HCT116 (cell line): Measurements from ENCODE around the gene POLA2. TPM values are rescaled to one million over a fixed set of nuclear protein-coding genes. Genes with fewer than 3 reads are reported as not detected.
"Not testable (repeated sequence)": the region's sequence is repeated elsewhere in the genome, so short reads cannot be mapped to it uniquely, and the experiment has no call there.

ENCODE experiments used
- ATAC-seq: fragments of 200-7000 bp; cut with Tn5 transposase; 2 replicates; pipeline ENCODE4 v1.9.1; 2020; ENCODE audit warnings: mild to moderate bottlenecking, moderate library complexity
- BruUV-seq: library from RNA; stranded (reverse); fragments of 400-500 nt; replicated peaks from 2 replicates; lab custom pipeline; 2021; lab: Mats Ljungman, UMichigan
- CTCF ChIA-PET: fragments of 300-600 bp; sonication (Branson Sonifier 250); formaldehyde crosslinking; loops from one replicate; lab custom pipeline; 2021; ENCODE audit warnings: antibody characterized with exemption; lab: Charles Lee
- POLR2A ChIA-PET: fragments of 300-600, 350-600 bp; sonication (Branson Sonifier 250); formaldehyde crosslinking; loops from one replicate; lab custom pipeline; 2021; ENCODE audit warnings: antibody characterized with exemption; lab: Charles Lee
- RAD21 ChIA-PET, 2 experiments: fragments of 300-600 bp; sonication (Branson Sonifier 250); formaldehyde crosslinking; loops; one replicate each; lab custom pipeline; 2023; ENCODE audit warnings: low total read pairs in 2 of 2; ENCODE audit not compliant: uncharacterized antibody in 2 of 2, unreplicated experiment in 2 of 2, low non-redundant PET in 1 of 2; lab: Charles Lee
- DNase-seq: peaks from one replicate; pipeline ENCODE4 v3.0.0-alpha.2; 2010; ENCODE audit warnings: low read depth, low spot score
- H2AFZ ChIP-seq: fragments of 200-600 bp; shearing (Covaris generic), sonication (generic); 2 replicates; pipeline ENCODE4 v1.6.1; 2017; ENCODE audit warnings: low read depth, mixed run types, mixed read lengths, antibody characterized with exemption, low read length; ENCODE audit not compliant: poor library complexity, severe bottlenecking
- H3K27ac ChIP-seq: 2 replicates; pipeline ENCODE4 v1.5.1; 2012; ENCODE audit warnings: low read depth, low read length
- H3K27me3 ChIP-seq: fragments of 200-600 bp; sonication (generic); 2 replicates; pipeline ENCODE4 v1.6.1; 2016; ENCODE audit warnings: mixed run types, low read length, mixed read lengths; ENCODE audit not compliant: insufficient read depth
- H3K36me3 ChIP-seq, 2 experiments: fragments of 200-500 bp in 1 of 2; fragments of 200-600 bp in 1 of 2; sonication (Bioruptor generic) in 1 of 2; sonication (generic) in 1 of 2; 2 replicates each; pipeline versions ENCODE4 v1.5.1 to v1.6.1; 2014 to 2016; ENCODE audit warnings: low read length in 2 of 2, inconsistent platforms in 1 of 2, mixed read lengths in 1 of 2, mixed run types in 1 of 2; ENCODE audit not compliant: insufficient read depth in 2 of 2, control insufficient read depth in 1 of 2
- H3K4me1 ChIP-seq, 2 experiments: fragments of 200-600 bp in 1 of 2; sonication (generic) in 1 of 2; 2 replicates each; pipeline versions ENCODE4 v1.5.1 to v1.6.1; 2012 to 2017; ENCODE audit warnings: low read length in 2 of 2, inconsistent platforms in 1 of 2, mild to moderate bottlenecking in 1 of 2, mixed read lengths in 1 of 2, mixed run types in 1 of 2, moderate library complexity in 1 of 2; ENCODE audit not compliant: insufficient read depth in 2 of 2, control insufficient read depth in 1 of 2
- H3K4me2 ChIP-seq: fragments of 200-600 bp; sonication (generic); 2 replicates; pipeline ENCODE4 v1.6.1; 2017; ENCODE audit warnings: mixed run types, low read length, mixed read lengths
- H3K4me3 ChIP-seq, 2 experiments: fragments of 200-600 bp in 1 of 2; sonication (generic) in 1 of 2; replicated peaks in 1 of 2; 2 replicates each; pipeline ENCODE4 v1.5.1; 2011 to 2016; ENCODE audit warnings: low read length in 2 of 2, control low read depth in 1 of 2, low read depth in 1 of 2, mild to moderate bottlenecking in 1 of 2, mixed read lengths in 1 of 2, mixed run types in 1 of 2
- H3K79me2 ChIP-seq: fragments of 200-600 bp; sonication (generic); 2 replicates; pipeline ENCODE4 v1.6.1; 2017; ENCODE audit warnings: mild to moderate bottlenecking, mixed run types, low read length, moderate library complexity, mixed read lengths; ENCODE audit not compliant: insufficient read depth
- H3K9ac ChIP-seq: fragments of 200-600 bp; sonication (generic); 2 replicates; pipeline ENCODE4 v1.6.1; 2016; ENCODE audit warnings: low read length, mixed read lengths
- H3K9me2 ChIP-seq: fragments of 200-600 bp; sonication (generic), shearing (Covaris generic); 2 replicates; pipeline ENCODE4 v1.6.1; 2017; ENCODE audit warnings: mixed run types, mild to moderate bottlenecking, moderate library complexity; ENCODE audit not compliant: insufficient read depth
- H3K9me3 ChIP-seq, 2 experiments: fragments of 200-500 bp in 1 of 2; fragments of 200-600 bp in 1 of 2; sonication (Bioruptor generic) in 1 of 2; sonication (generic) in 1 of 2; 2 replicates each; pipeline ENCODE4 v1.6.1; 2014 to 2017; ENCODE audit warnings: low read length in 2 of 2, mixed read lengths in 2 of 2, inconsistent platforms in 1 of 2, low read depth in 1 of 2, mild to moderate bottlenecking in 1 of 2, mixed run types in 1 of 2, moderate library complexity in 1 of 2; ENCODE audit not compliant: control insufficient read depth in 1 of 2, insufficient read depth in 1 of 2
- H4K20me1 ChIP-seq: fragments of 200-600 bp; sonication (generic), shearing (Covaris generic); 2 replicates; pipeline ENCODE4 v1.6.1; 2017; ENCODE audit warnings: mixed run types, mild to moderate bottlenecking, moderate library complexity; ENCODE audit not compliant: insufficient read depth
- CBX3 ChIP-seq: IDR thresholded peaks from 2 replicates; pipeline ENCODE4 v1.6.1; 2012; ENCODE audit warnings: low read depth
- ELF1 ChIP-seq: IDR thresholded peaks from 2 replicates; pipeline ENCODE4 v1.6.1; 2012; ENCODE audit warnings: low read depth, borderline replicate concordance
- JUND ChIP-seq: IDR thresholded peaks from 2 replicates; pipeline ENCODE4 v1.6.1; 2012
- MAX ChIP-seq: IDR thresholded peaks from 2 replicates; pipeline ENCODE4 v1.6.1; 2012
- POLR2A ChIP-seq: IDR thresholded peaks from 2 replicates; pipeline ENCODE4 v1.7.0; 2011; ENCODE audit warnings: borderline replicate concordance; ENCODE audit not compliant: insufficient read depth, insufficient read length; ENCODE audit errors: extremely low read depth
- RAD21 ChIP-seq: IDR thresholded peaks from 2 replicates; pipeline ENCODE4 v1.6.1; 2012; ENCODE audit warnings: low read depth, mild to moderate bottlenecking
- SP1 ChIP-seq: IDR thresholded peaks from 2 replicates; pipeline ENCODE4 v1.6.1; 2012; ENCODE audit warnings: low read depth
- SRF ChIP-seq: IDR thresholded peaks from 2 replicates; pipeline ENCODE4 v1.6.1; 2012; ENCODE audit warnings: low read depth
- YY1 ChIP-seq: IDR thresholded peaks from 2 replicates; pipeline ENCODE4 v1.6.1; 2011; ENCODE audit warnings: low read length, low read depth, moderate library complexity, mild to moderate bottlenecking; ENCODE audit not compliant: insufficient replicate concordance; ENCODE audit errors: extremely low read depth
- intact Hi-C: fragments of 100-400 bp; cut with micrococcal nuclease; formaldehyde crosslinking; loops from 2 replicates; pipeline ENCODE4 v1.10.0; 2022
- total RNA-seq: library from RNA; stranded (reverse); gene quantifications from one replicate; pipeline ENCODE4 v1.2.1, GENCODE V29; 2021; ENCODE audit not compliant: unreplicated experiment
- TF ChIP-seq, protein P1 (sequence below): IDR thresholded peaks from 2 replicates; pipeline ENCODE4 v1.6.1; 2012; ENCODE audit warnings: low read depth

POLA2 gene
- total RNA-seq, 1 experiment from 2014 or later: 20.0 TPM

DNA sequence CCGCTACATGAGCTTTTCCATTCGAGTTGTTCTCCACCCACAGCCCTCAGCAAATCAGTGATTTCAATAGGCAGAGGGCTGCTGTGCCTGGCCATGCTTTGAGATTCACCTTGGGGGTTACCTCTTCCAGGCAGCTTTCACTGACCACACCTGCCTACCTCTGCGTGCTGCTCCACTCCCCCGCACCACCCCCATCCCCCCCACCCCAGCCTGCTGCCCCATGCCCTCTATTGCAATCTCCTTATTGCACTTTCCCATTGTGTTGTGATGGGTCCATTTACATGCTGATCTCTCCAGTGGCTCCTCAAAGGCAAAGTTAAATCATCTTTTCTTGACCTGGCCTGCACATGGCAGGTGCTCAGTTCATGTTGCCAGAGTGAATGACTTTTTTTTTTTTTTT lies 18.0 kb upstream of the POLA2 start (continued):
- TF ChIP-seq, protein P1, sequence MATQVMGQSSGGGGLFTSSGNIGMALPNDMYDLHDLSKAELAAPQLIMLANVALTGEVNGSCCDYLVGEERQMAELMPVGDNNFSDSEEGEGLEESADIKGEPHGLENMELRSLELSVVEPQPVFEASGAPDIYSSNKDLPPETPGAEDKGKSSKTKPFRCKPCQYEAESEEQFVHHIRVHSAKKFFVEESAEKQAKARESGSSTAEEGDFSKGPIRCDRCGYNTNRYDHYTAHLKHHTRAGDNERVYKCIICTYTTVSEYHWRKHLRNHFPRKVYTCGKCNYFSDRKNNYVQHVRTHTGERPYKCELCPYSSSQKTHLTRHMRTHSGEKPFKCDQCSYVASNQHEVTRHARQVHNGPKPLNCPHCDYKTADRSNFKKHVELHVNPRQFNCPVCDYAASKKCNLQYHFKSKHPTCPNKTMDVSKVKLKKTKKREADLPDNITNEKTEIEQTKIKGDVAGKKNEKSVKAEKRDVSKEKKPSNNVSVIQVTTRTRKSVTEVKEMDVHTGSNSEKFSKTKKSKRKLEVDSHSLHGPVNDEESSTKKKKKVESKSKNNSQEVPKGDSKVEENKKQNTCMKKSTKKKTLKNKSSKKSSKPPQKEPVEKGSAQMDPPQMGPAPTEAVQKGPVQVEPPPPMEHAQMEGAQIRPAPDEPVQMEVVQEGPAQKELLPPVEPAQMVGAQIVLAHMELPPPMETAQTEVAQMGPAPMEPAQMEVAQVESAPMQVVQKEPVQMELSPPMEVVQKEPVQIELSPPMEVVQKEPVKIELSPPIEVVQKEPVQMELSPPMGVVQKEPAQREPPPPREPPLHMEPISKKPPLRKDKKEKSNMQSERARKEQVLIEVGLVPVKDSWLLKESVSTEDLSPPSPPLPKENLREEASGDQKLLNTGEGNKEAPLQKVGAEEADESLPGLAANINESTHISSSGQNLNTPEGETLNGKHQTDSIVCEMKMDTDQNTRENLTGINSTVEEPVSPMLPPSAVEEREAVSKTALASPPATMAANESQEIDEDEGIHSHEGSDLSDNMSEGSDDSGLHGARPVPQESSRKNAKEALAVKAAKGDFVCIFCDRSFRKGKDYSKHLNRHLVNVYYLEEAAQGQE: no peak
- TF ChIP-seq, all 23 proteins: peak for 0

GRCh38 chr11:65245046-65245445 lies 16.7 kb upstream of the POLA2 start:
- DNase-seq, BruUV-seq, H3K79me2 ChIP-seq, H3K4me1 ChIP-seq, H3K4me3 ChIP-seq, CTCF ChIA-PET, intact Hi-C loops, ATAC-seq, H3K27ac ChIP-seq, RAD21 ChIA-PET, H3K9me2 ChIP-seq, H2AFZ ChIP-seq, H3K9ac ChIP-seq, H3K9me3 ChIP-seq, H4K20me1 ChIP-seq, H3K27me3 ChIP-seq, POLR2A ChIA-PET, H3K4me2 ChIP-seq, H3K36me3 ChIP-seq: not testable (repeated sequence)

- Histone ChIP-seq H3K36me3 (no peaks in the 10 kb centered on the region), H3K9me3 (no peaks in the 10 kb centered on the region), H3K4me3 (no peak overlapping the region), H3K27ac (no peak overlapping the region), H3K9me2 (no peaks in the 10 kb centered on the region), H3K4me2 (no peak overlapping the region), H4K20me1 (no peaks in the 10 kb centered on the region), H2AFZ (no peak overlapping the region), H3K9ac (no peak overlapping the region), H3K79me2 (no peaks in the 10 kb centered on the region), H3K27me3 (no peaks in the 10 kb centered on the region), H3K4me1 (peaks cover 3 to 6% of the 10 kb centered on the region in 2 experiments; a peak in 1 of 4 replicates)
- DNase-seq: no peak
- CTCF ChIA-PET: no interaction called here
- RAD21 ChIA-PET: interaction anchor here in 1 of 2 experiments (0.7 kb wide), 1 partner anchor 8 kb away, joined by 3 read pairs; no protein-coding TSS in a partner anchor
- TF ChIP-seq YY1: no peak
- TF ChIP-seq SP1: no peak
- TF ChIP-seq MAX: no peak
- TF ChIP-seq ELF1: no peak
- TF ChIP-seq RAD21: no peak
- TF ChIP-seq POLR2A: no peak
- no peak for TF ChIP-seq JUND
- TF ChIP-seq CBX3: no peak
- no peak for TF ChIP-seq SRF
- ATAC-seq: no peak
- POLR2A ChIA-PET: interaction anchor here (0.6 kb wide), 1 partner anchor 207 kb away, joined by 3 read pairs; no protein-coding TSS in a partner anchor
- intact Hi-C loops: no loop called here
- BruUV-seq: no TSS peak
Observed at GRCh38 chr11:65246506-65246905, 15.3 kb upstream of the POLA2 start.

DNA sequence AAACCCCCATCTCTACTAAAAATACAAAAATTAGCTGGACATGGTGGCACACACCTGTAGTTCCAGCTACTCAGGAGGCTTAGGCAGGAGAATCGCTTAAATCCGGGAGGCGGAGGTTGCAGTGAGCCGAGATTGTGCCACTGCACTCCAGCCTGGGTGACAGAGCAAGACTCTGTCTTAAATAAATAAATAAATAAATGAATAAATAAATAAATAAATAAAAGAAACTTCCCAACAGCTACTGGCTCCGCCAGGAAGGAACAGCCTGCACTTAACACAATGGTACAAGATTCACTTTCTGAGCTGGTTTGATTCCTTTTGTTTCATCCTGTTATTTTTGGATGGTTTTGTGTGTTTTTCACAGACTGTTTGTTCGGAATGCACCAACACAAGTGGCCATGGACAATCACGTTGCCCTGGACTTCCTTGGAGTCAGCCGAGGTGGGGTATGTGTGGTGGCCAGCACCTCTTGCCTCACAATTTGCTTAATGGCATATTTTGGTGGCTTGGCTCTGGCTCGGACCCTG lies 13.5 kb upstream of the POLA2 start:
- ATAC-seq, H3K27me3 ChIP-seq, H3K4me2 ChIP-seq, H3K27ac ChIP-seq, H3K36me3 ChIP-seq, H3K4me1 ChIP-seq, CTCF ChIA-PET, intact Hi-C loops, DNase-seq, BruUV-seq, H3K9me3 ChIP-seq, H3K79me2 ChIP-seq, H3K9me2 ChIP-seq, H4K20me1 ChIP-seq, RAD21 ChIA-PET, H3K9ac ChIP-seq, H3K4me3 ChIP-seq, H2AFZ ChIP-seq: not testable (repeated sequence)
- POLR2A ChIA-PET: interaction anchor here (0.7 to 1.0 kb wide), 2 partner anchors 14 to 257 kb away, joined by 3 read pairs; partner anchors contain the start of gene POLA2
